H1 (cell line): Measurements from ENCODE around the gene NCK2. TPM values are rescaled to one million over a fixed set of nuclear protein-coding genes. Genes with fewer than 3 reads are reported as not detected.

Experiments
- CTCF ChIA-PET: fragments of 300-600 bp; sonication (Branson Sonifier 250); formaldehyde crosslinking; loops from one replicate; lab custom pipeline; 2021; ENCODE audit not compliant: partially characterized antibody; lab: Charles Lee
- POLR2A ChIA-PET: fragments of 300-600 bp; sonication (Branson Sonifier 250); formaldehyde crosslinking; loops from one replicate; lab custom pipeline; 2021; ENCODE audit warnings: inconsistent platforms; ENCODE audit not compliant: partially characterized antibody; lab: Charles Lee
- DNase-seq, 2 experiments: peaks; one replicate each; pipeline versions ENCODE4 v3.0.0 to v3.0.0-alpha.2; 2010 to 2022; ENCODE audit warnings: low spot score in 2 of 2, low read depth in 1 of 2, mixed read lengths in 1 of 2
- FAIRE-seq: peaks from 2 replicates; lab custom pipeline; 2011; peaks lifted over from hg19 to GRCh38; lab: Jason Lieb, UNC
- H2AFZ ChIP-seq: 2 replicates; pipeline ENCODE4 v1.8.1; 2012; ENCODE audit warnings: low read length, inconsistent platforms
- H2AK5ac ChIP-seq: 2 replicates; pipeline ENCODE4 v1.6.1; 2013; ENCODE audit warnings: low read depth, low read length
- H2BK120ac ChIP-seq: replicated peaks from 2 replicates; pipeline ENCODE3; 2013; ENCODE audit warnings: low read depth, low read length, inconsistent platforms
- H2BK12ac ChIP-seq: 2 replicates; pipeline ENCODE4 v1.6.1; 2013; ENCODE audit warnings: low read depth, low read length
- H2BK15ac ChIP-seq: 2 replicates; pipeline ENCODE4 v1.6.1; 2013; ENCODE audit warnings: low read length
- H2BK20ac ChIP-seq: 2 replicates; pipeline ENCODE4 v1.6.1; 2013; ENCODE audit warnings: low read length
- H2BK5ac ChIP-seq: 2 replicates; pipeline ENCODE4 v1.6.1; 2013; ENCODE audit warnings: low read depth, low read length
- H3K14ac ChIP-seq: 2 replicates; pipeline ENCODE4 v1.6.1; 2013; ENCODE audit warnings: inconsistent platforms; ENCODE audit not compliant: insufficient read length
- H3K18ac ChIP-seq: 2 replicates; pipeline ENCODE4 v1.6.1; 2013; ENCODE audit warnings: low read length; ENCODE audit errors: extremely low read depth
- H3K23ac ChIP-seq: 2 replicates; pipeline ENCODE4 v1.6.1; 2013; ENCODE audit warnings: inconsistent platforms; ENCODE audit not compliant: insufficient read length
- H3K23me2 ChIP-seq: 2 replicates; pipeline ENCODE4 v1.6.1; 2013; ENCODE audit warnings: low read depth, low read length
- H3K27ac ChIP-seq: 2 replicates; pipeline ENCODE4 v1.6.1; 2011; ENCODE audit warnings: low read depth, low read length, inconsistent platforms
- H3K27me3 ChIP-seq, 4 experiments: replicated peaks in 1 of 4; 1 replicate in 1 of 4; 2 replicates in 3 of 4; pipeline versions ENCODE4 v1.6.1 to v1.8.1; 2011 to 2013; ENCODE audit warnings: low read length in 3 of 4, mild to moderate bottlenecking in 3 of 4, inconsistent platforms in 2 of 4, mixed read lengths in 2 of 4, moderate library complexity in 1 of 4; ENCODE audit not compliant: control insufficient read depth in 3 of 4, insufficient read depth in 3 of 4; ENCODE audit errors: extremely low read depth in 1 of 4
- H3K36me3 ChIP-seq, 4 experiments: 2 replicates each; pipeline versions ENCODE4 v1.6.1 to v1.8.1; 2011 to 2013; ENCODE audit warnings: mild to moderate bottlenecking in 4 of 4, low read length in 3 of 4, moderate library complexity in 2 of 4, control low read depth in 1 of 4, inconsistent platforms in 1 of 4; ENCODE audit not compliant: insufficient read depth in 4 of 4, control insufficient read depth in 2 of 4
- H3K4ac ChIP-seq: replicated peaks from 2 replicates; pipeline ENCODE3; 2013; ENCODE audit warnings: low read length, low read depth, mixed read lengths, inconsistent platforms; ENCODE audit not compliant: insufficient read length
- H3K4me1 ChIP-seq, 4 experiments: replicated peaks in 1 of 4; 1 replicate in 1 of 4; 2 replicates in 3 of 4; pipeline versions ENCODE4 v1.6.1 to v1.8.1; 2011 to 2013; ENCODE audit warnings: low read length in 3 of 4, inconsistent platforms in 2 of 4, mixed read lengths in 1 of 4; ENCODE audit not compliant: insufficient read depth in 4 of 4, control insufficient read depth in 3 of 4
- H3K4me2 ChIP-seq, 2 experiments: 2 replicates each; pipeline versions ENCODE4 v1.6.1 to v1.8.1; 2011 to 2013; ENCODE audit warnings: low read depth in 2 of 2, low read length in 2 of 2, control low read depth in 1 of 2, inconsistent platforms in 1 of 2, mild to moderate bottlenecking in 1 of 2; ENCODE audit not compliant: insufficient read depth in 1 of 2
- H3K4me3 ChIP-seq, 4 experiments: fragments of 200-600, 300-600 bp in 1 of 4; sonication (generic), shearing (Covaris generic), sonication (Bioruptor Twin) in 1 of 4; 2 replicates each; pipeline versions ENCODE4 v1.5.1 to v1.8.1; 2011 to 2016; ENCODE audit warnings: low read length in 4 of 4, low read depth in 3 of 4, control low read depth in 2 of 4, inconsistent platforms in 2 of 4, mild to moderate bottlenecking in 2 of 4, mixed read lengths in 1 of 4, moderate library complexity in 1 of 4; ENCODE audit not compliant: insufficient read depth in 2 of 4; ENCODE audit errors: extremely low read depth in 1 of 4
- H3K56ac ChIP-seq: replicated peaks from 2 replicates; pipeline ENCODE3; 2013; ENCODE audit warnings: low read depth, mild to moderate bottlenecking, mixed read lengths, low read length, inconsistent platforms; ENCODE audit not compliant: insufficient read length
- H3K79me1 ChIP-seq: 2 replicates; pipeline ENCODE4 v1.6.1; 2013; ENCODE audit warnings: low read depth, low read length, control low read depth
- H3K79me2 ChIP-seq, 2 experiments: 2 replicates each; pipeline versions ENCODE4 v1.6.1 to v1.8.1; 2012 to 2013; ENCODE audit warnings: low read length in 2 of 2, mild to moderate bottlenecking in 2 of 2, inconsistent platforms in 1 of 2; ENCODE audit not compliant: insufficient read depth in 2 of 2, control insufficient read depth in 1 of 2
- H3K9ac ChIP-seq, 4 experiments: replicated peaks in 1 of 4; 1 replicate in 1 of 4; 2 replicates in 3 of 4; pipeline versions ENCODE4 v1.6.1 to v1.8.1; 2011 to 2013; ENCODE audit warnings: low read depth in 3 of 4, low read length in 3 of 4, control low read depth in 2 of 4, mild to moderate bottlenecking in 2 of 4, moderate library complexity in 2 of 4, inconsistent platforms in 1 of 4; ENCODE audit errors: extremely low read depth in 1 of 4
- H3K9me3 ChIP-seq, 2 experiments: 2 replicates each; pipeline versions ENCODE4 v1.6.1 to v1.8.1; 2012 to 2013; ENCODE audit warnings: mild to moderate bottlenecking in 2 of 2, moderate library complexity in 2 of 2, control low read depth in 1 of 2, inconsistent platforms in 1 of 2, low read depth in 1 of 2, low read length in 1 of 2, mixed read lengths in 1 of 2; ENCODE audit not compliant: insufficient read depth in 2 of 2
- H4K20me1 ChIP-seq, 2 experiments: replicated peaks in 1 of 2; 2 replicates each; pipeline versions ENCODE3 to v1.8.1; 2011 to 2013; ENCODE audit warnings: inconsistent platforms in 2 of 2, low read length in 2 of 2, mild to moderate bottlenecking in 1 of 2; ENCODE audit not compliant: insufficient read depth in 2 of 2, control insufficient read depth in 1 of 2
- H4K5ac ChIP-seq: 2 replicates; pipeline ENCODE4 v1.6.1; 2013; ENCODE audit warnings: low read length, low read depth, mixed read lengths, inconsistent platforms; ENCODE audit not compliant: insufficient read length
- H4K8ac ChIP-seq: 2 replicates; pipeline ENCODE4 v1.8.0; 2013; ENCODE audit warnings: mild to moderate bottlenecking, moderate library complexity, low read length, inconsistent platforms; ENCODE audit not compliant: insufficient read depth; ENCODE audit errors: extremely low read depth
- H4K91ac ChIP-seq: replicated peaks from 2 replicates; pipeline ENCODE3; 2013; ENCODE audit warnings: low read length, mixed read lengths, inconsistent platforms; ENCODE audit not compliant: insufficient read length
- ASH2L ChIP-seq: fragments of 200-600, 300-600 bp; sonication (generic); IDR thresholded peaks from one replicate; pipeline ENCODE4 v1.7.1; 2017; ENCODE audit warnings: low read length
- CHD1 ChIP-seq: IDR thresholded peaks from 2 replicates; pipeline ENCODE4 v1.6.1; 2012; ENCODE audit warnings: low read depth, low read length, improper control_type of control experiment
- CREB1 ChIP-seq: IDR thresholded peaks from 2 replicates; pipeline ENCODE4 v1.6.1; 2012; ENCODE audit warnings: inconsistent platforms
- EP300 ChIP-seq, 2 experiments: IDR thresholded peaks; 1 replicate in 1 of 2; 2 replicates in 1 of 2; pipeline ENCODE4 v1.6.1; 2011 to 2012; ENCODE audit warnings: low read depth in 2 of 2, low read length in 2 of 2, mild to moderate bottlenecking in 2 of 2, borderline replicate concordance in 1 of 2, inconsistent platforms in 1 of 2, moderate library complexity in 1 of 2
- TAF7 ChIP-seq: optimal IDR thresholded peaks from 2 replicates; pipeline ENCODE3; 2011; ENCODE audit warnings: low read depth, mild to moderate bottlenecking, inconsistent platforms, low read length, moderate library complexity, borderline replicate concordance
- TBP ChIP-seq: IDR thresholded peaks from 2 replicates; pipeline ENCODE4 v1.6.1; 2011; ENCODE audit warnings: low read depth, low read length, improper control_type of control experiment
- TCF12 ChIP-seq: IDR thresholded peaks from 2 replicates; pipeline ENCODE4 v1.6.1; 2011; ENCODE audit warnings: low read depth, mild to moderate bottlenecking, low read length
- ZNF274 ChIP-seq: IDR thresholded peaks from 2 replicates; pipeline ENCODE4 v1.7.0; 2012; ENCODE audit warnings: low read length, borderline replicate concordance; ENCODE audit errors: extremely low read depth
- WGBS, 2 experiments: shearing (Covaris generic) in 1 of 2; methylation state at CpG; one replicate each; pipeline versions ENCODE4 v1.1.6 to v1.1.7; 2013 to 2015; ENCODE audit warnings: low lambda C conversion rate in 2 of 2, mixed read lengths in 2 of 2, inconsistent platforms in 1 of 2, low coverage in 1 of 2, missing lambda C conversion rate in 1 of 2; ENCODE audit not compliant: insufficient replicate concordance in 2 of 2, insufficient coverage in 1 of 2, insufficient read length in 1 of 2; ENCODE audit errors: extremely low coverage in 1 of 2, missing lambda C conversion rate in 1 of 2; 5-methylcytosine and 5-hydroxymethylcytosine counted together
- polyA plus RNA-seq, 7 experiments: library from polyadenylated mRNA; depleted of rRNA in 3 of 7; stranded (reverse) in 5 of 7; unstranded in 2 of 7; fragments of >200 nt in 5 of 7; fragments of 200-250 nt in 2 of 7; gene quantifications; 1 replicate in 5 of 7; 2 replicates in 1 of 7; 4 replicates in 1 of 7; pipeline versions ENCODE4 v1.2.1 to v1.2.3, GENCODE V29; 2011 to 2013; ENCODE audit warnings: missing spikeins in 2 of 7, mixed read lengths in 2 of 7
- total RNA-seq: library from RNA; stranded (reverse); fragmentation: NEBNext Ultra II Directional; extraction: Animal tissue kit (Norgen Biotek cat#: 25700); gene quantifications from 2 replicates; pipeline ENCODE4 v1.2.1, GENCODE V29; 2021

Gene NCK2
- total and polyA plus RNA-seq, 2 of the 8 experiments (the other 6 are each of a cell fraction or from before 2014, with no cell fraction given) = 30.3 to 65.7 TPM

DNA sequence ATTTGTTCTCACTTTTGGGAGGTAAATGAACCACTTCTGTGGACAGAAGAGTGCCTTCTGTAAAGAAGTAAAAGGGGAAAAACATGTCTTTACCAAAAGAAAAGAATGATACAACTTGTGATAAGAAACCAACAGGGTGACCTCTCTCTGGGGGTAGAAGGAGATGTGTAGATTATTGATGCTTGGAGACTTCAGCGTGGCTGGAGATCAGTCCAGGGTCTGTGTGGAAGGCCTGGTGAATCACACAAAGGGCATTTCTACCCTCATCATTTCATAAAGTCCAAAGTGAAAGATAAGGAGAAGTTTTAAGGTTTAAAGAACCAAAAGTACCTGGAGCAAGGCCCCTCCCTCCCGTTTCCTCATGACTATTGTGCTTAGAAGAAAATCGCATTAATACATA, 142.5 kb downstream of the NCK2 start:
- WGBS, 2 experiments = 92% methylated on average over 3 of the region's 3 CpGs; no CpG with 5 or more reads in 1 of the 2 experiments
- peaks cover 0 to 70% of the 10 kb centered on the region in 2 experiments; a peak in 3 of 4 replicates for H3K79me2 ChIP-seq

More for the DNA sequence above, 142.5 kb downstream of the NCK2 start:
- H3K79me1 ChIP-seq = peaks cover 5% of the 10 kb centered on the region
- no peak overlapping the region for H4K5ac ChIP-seq
- no peak overlapping the region for H4K91ac ChIP-seq
- no peak overlapping the region for H3K4me2 ChIP-seq
- no peak overlapping the region for H2BK20ac ChIP-seq
- no peak overlapping the region for H4K8ac ChIP-seq
- CTCF ChIA-PET = no interaction called here
- FAIRE-seq (no peak), DNase-seq (no peak)
- H3K9ac ChIP-seq = no peak overlapping the region
- peaks cover 0 to 5% (median 0%) of the 10 kb centered on the region in 4 experiments; a peak in 1 of 8 replicates for H3K36me3 ChIP-seq
- no peak overlapping the region for H2AK5ac ChIP-seq
- POLR2A ChIA-PET = no interaction called here
- no peak overlapping the region for H3K23ac ChIP-seq
- no peak overlapping the region for H3K4ac ChIP-seq
- no peak overlapping the region for H2AFZ ChIP-seq
- H3K18ac ChIP-seq = no peak overlapping the region
- H2BK12ac ChIP-seq = no peak overlapping the region
- no peak overlapping the region for H2BK120ac ChIP-seq
- H2BK5ac ChIP-seq = no peak overlapping the region
- no peak overlapping the region for H2BK15ac ChIP-seq
- H3K14ac ChIP-seq = no peak overlapping the region
- no peak for TF ChIP-seq EP300 (IDR thresholded peaks at IDR 0.05; ENCODE audit: borderline replicate concordance in 1 of 2, low read depth in 2 of 2, low read length in 2 of 2)
- no peak for TF ChIP-seq ZNF274
- TF ChIP-seq TAF7 = no peak
- TF ChIP-seq TBP = no peak
- TF ChIP-seq TCF12 = no peak
- no peak for TF ChIP-seq ASH2L
- no peak for TF ChIP-seq CHD1
- TF ChIP-seq CREB1 = no peak
- no peak overlapping the region for H3K56ac ChIP-seq
- peaks cover 2 to 6% (median 4%) of the 10 kb centered on the region in 4 experiments; a peak in 5 of 7 replicates for H3K4me1 ChIP-seq
- peaks cover 0 to 4% of the 10 kb centered on the region in 2 experiments for H4K20me1 ChIP-seq
- H3K9me3 ChIP-seq = peaks cover 7 to 11% of the 10 kb centered on the region in 2 experiments; a peak in 3 of 4 replicates
- H3K4me3 ChIP-seq = no peak overlapping the region
- no peaks in the 10 kb centered on the region for H3K27me3 ChIP-seq
- 0 out of 2 replicates have a peak, but pooled peaks cover 2% of the 10 kb centered on the region for H3K23me2 ChIP-seq
- no peak overlapping the region for H3K27ac ChIP-seq
